Panc1 (cell line): ENCODE data around the gene ZBTB6. TPM values are rescaled to one million over a fixed set of nuclear protein-coding genes. Genes with fewer than 3 reads are reported as not detected.

Experiments
- ATAC-seq: fragments of 200-7000 bp; cut with Tn5 transposase; 2 replicates; pipeline ENCODE4 v1.9.1; 2020; ENCODE audit warnings: mild to moderate bottlenecking, moderate library complexity
- BruUV-seq: library from RNA; stranded (reverse); fragments of 400-500 nt; replicated peaks from 2 replicates; lab custom pipeline; 2021; lab: Mats Ljungman, UMichigan
- CTCF ChIA-PET: fragments of 300-600 bp; sonication (Branson Sonifier 250); formaldehyde crosslinking; loops from one replicate; lab custom pipeline; 2022; ENCODE audit warnings: antibody characterized with exemption; lab: Charles Lee
- POLR2A ChIA-PET: fragments of 300-600 bp; sonication (Branson Sonifier 250); formaldehyde crosslinking; loops from one replicate; lab custom pipeline; 2022; ENCODE audit warnings: antibody characterized with exemption; lab: Charles Lee
- DNase-seq: peaks from one replicate; pipeline ENCODE4 v3.0.0-alpha.2; 2010; ENCODE audit warnings: low read depth, low spot score
- H3K27ac ChIP-seq: 2 replicates; pipeline ENCODE4 v1.5.1; 2011; ENCODE audit warnings: mild to moderate bottlenecking, low read length, inconsistent platforms
- H3K27me3 ChIP-seq: fragments of 200-500 bp; sonication (Bioruptor generic); 2 replicates; pipeline ENCODE4 v1.6.0; 2014; ENCODE audit warnings: low read length, inconsistent platforms; ENCODE audit not compliant: control insufficient read depth, insufficient read depth
- H3K36me3 ChIP-seq: fragments of 200-500 bp; sonication (Bioruptor generic); 2 replicates; pipeline ENCODE4 v1.5.1; 2014; ENCODE audit warnings: inconsistent platforms, mild to moderate bottlenecking, low read length, moderate library complexity; ENCODE audit not compliant: control insufficient read depth, insufficient read depth
- H3K4me1 ChIP-seq: 2 replicates; pipeline ENCODE4 v1.5.1; 2011; ENCODE audit warnings: inconsistent platforms, mild to moderate bottlenecking, low read length, moderate library complexity; ENCODE audit not compliant: control insufficient read depth, insufficient read depth
- H3K4me3 ChIP-seq, 2 experiments: 2 replicates each; pipeline ENCODE4 v1.5.1; 2011 to 2012; ENCODE audit warnings: low read depth in 2 of 2, low read length in 2 of 2, mild to moderate bottlenecking in 2 of 2, inconsistent platforms in 1 of 2, moderate library complexity in 1 of 2
- H3K9me3 ChIP-seq: fragments of 200-500 bp; sonication (Bioruptor generic); 2 replicates; pipeline ENCODE4 v1.5.1; 2014; ENCODE audit warnings: low read depth, mild to moderate bottlenecking, inconsistent platforms, low read length, moderate library complexity; ENCODE audit not compliant: control insufficient read depth, insufficient read depth
- CTCF ChIP-seq: fragments of 450-650 bp; IDR thresholded peaks from 2 replicates; pipeline ENCODE4 v1.5.1; 2017; ENCODE audit warnings: mild to moderate bottlenecking
- POLR2AphosphoS5 ChIP-seq: IDR thresholded peaks from 2 replicates; pipeline ENCODE4 v1.6.1; 2012; ENCODE audit warnings: mild to moderate bottlenecking, low read depth, low read length, moderate library complexity
- REST ChIP-seq, 2 experiments: IDR thresholded peaks; 2 replicates each; pipeline ENCODE4 v1.6.1; 2011 to 2012; ENCODE audit warnings: low read depth in 2 of 2, control low read depth in 1 of 2, low read length in 1 of 2, mild to moderate bottlenecking in 1 of 2, moderate library complexity in 1 of 2; ENCODE audit not compliant: insufficient read depth in 1 of 2
- SIN3A ChIP-seq: IDR thresholded peaks from 2 replicates; pipeline ENCODE4 v1.6.1; 2012; ENCODE audit warnings: low read depth, mild to moderate bottlenecking, low read length, moderate library complexity, borderline replicate concordance; ENCODE audit not compliant: insufficient read depth
- TCF7L2 ChIP-seq: IDR thresholded peaks from 2 replicates; pipeline ENCODE4 v1.6.1; 2011; ENCODE audit warnings: mild to moderate bottlenecking, low read depth, low read length, inconsistent platforms
- in situ Hi-C: cut with HindIII; loops from 2 replicates; pipeline ENCODE4 v1.10.0; 2016; ENCODE audit warnings: low sequenced_read_pairs, low pct_unique_long_range_greater_than_20kb
- intact Hi-C: fragments of 100-400 bp; cut with micrococcal nuclease; formaldehyde crosslinking; loops from one replicate; pipeline ENCODE4 v1.10.0; 2022; ENCODE audit not compliant: unreplicated experiment
- total RNA-seq: library from RNA; stranded (reverse); gene quantifications from one replicate; pipeline ENCODE4 v1.2.1, GENCODE V29; 2021; ENCODE audit not compliant: unreplicated experiment

ZBTB6 gene
- total RNA-seq, 1 experiment from 2014 or later, result 5.9 TPM

- CTCF ChIA-PET, result no interaction called here
- no TSS peak for BruUV-seq
- POLR2A ChIA-PET, result no interaction called here
- Histone ChIP-seq H3K4me1 (no peaks in the 10 kb centered on the region; the same call in 1 of the 2 replicates), H3K27me3 (no peaks in the 10 kb centered on the region), H3K9me3 (no peaks in the 10 kb centered on the region), H3K4me3 (no peak overlapping the region), H3K27ac (no peak overlapping the region), H3K36me3 (peaks cover 11% of the 10 kb centered on the region)
- in situ Hi-C loops, result no loop called here
- TF ChIP-seq POLR2AphosphoS5 (no peak), CTCF (no peak), SIN3A (no peak), REST (IDR thresholded peaks at IDR 0.05; ENCODE audit: insufficient read depth in 1 of 2, low read depth in 2 of 2, low read length in 1 of 2) (no peak), TCF7L2 (no peak)
- ATAC-seq (no peak), DNase-seq (no peak)
- intact Hi-C loops, result no loop called here
These were observed 23.8 kb upstream of the ZBTB6 start for GRCh38 chr9:122936883-122937282.

DNA sequence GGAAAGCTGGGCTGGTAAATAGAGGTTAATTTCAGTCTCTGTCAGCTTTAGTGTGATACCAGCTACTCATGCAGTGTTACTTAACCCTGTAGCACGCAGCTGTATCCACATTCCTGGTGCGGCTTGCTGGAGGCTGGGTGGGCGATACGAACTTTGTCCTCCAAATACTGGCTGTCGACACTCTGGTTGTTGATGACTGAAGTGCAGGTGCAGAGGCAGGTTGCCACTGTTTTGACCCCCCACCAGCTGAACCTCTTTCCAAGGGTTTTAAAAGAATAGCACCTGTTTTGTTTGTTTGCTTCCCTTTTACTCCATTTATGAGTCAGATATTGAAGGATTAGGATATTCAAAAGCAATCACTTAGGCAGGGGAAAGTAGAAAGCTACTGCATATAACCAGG lies 23.3 kb upstream of the ZBTB6 start:
- H3K36me3 ChIP-seq, result peaks cover 9% of the 10 kb centered on the region
- H3K9me3 ChIP-seq, result no peaks in the 10 kb centered on the region
- TF ChIP-seq SIN3A, result no peak
- TF ChIP-seq REST (IDR thresholded peaks at IDR 0.05; ENCODE audit: insufficient read depth in 1 of 2, low read depth in 2 of 2, low read length in 1 of 2), result no peak
- H3K27me3 ChIP-seq, result no peaks in the 10 kb centered on the region
- in situ Hi-C loops, result no loop called here
- DNase-seq, result no peak
- no peak for ATAC-seq
- H3K4me3 ChIP-seq, result no peak overlapping the region
- intact Hi-C loops, result no loop called here
- no peak overlapping the region for H3K27ac ChIP-seq
- TSS peak; percentile 12 for BruUV-seq
- ChIA-PET POLR2A (no interaction called here), CTCF (no interaction called here)
- no peaks in the 10 kb centered on the region for H3K4me1 ChIP-seq
